ENCODE data around the gene SBNO2.

GRCh38 chr19:1093811-1094553, 80.1 kb downstream of the SBNO2 start:
- TF ChIP-seq CREB5 (CRISPR knock-in tag; IDR thresholded peaks at IDR 0.05; ENCODE audit: low read depth) (no peak), ZNF8 (CRISPR knock-in tag; IDR thresholded peaks at IDR 0.05) (no peak), RARB (CRISPR knock-in tag; IDR thresholded peaks at IDR 0.05) (no peak), CSDC2 (CRISPR knock-in tag; IDR thresholded peaks at IDR 0.05) (no peak), TSHZ2 (CRISPR knock-in tag; IDR thresholded peaks at IDR 0.05) (no peak), ISL1 (CRISPR knock-in tag; IDR thresholded peaks at IDR 0.05) (no peak), ZFP30 (CRISPR knock-in tag; IDR thresholded peaks at IDR 0.05) (no peak), BACH2 (CRISPR knock-in tag; IDR thresholded peaks at IDR 0.05; ENCODE audit: borderline replicate concordance) (no peak)
